ENCODE results near the gene ZNF18. TPM values are rescaled to one million over a fixed set of nuclear protein-coding genes. Genes with fewer than 3 reads are reported as not detected.

Gene ZNF18
- total and polyA plus RNA-seq, 2 of the 13 experiments (the other 11 are each of a cell fraction or from before 2014, with no cell fraction given): 2.4 to 5.4 TPM

DNA sequence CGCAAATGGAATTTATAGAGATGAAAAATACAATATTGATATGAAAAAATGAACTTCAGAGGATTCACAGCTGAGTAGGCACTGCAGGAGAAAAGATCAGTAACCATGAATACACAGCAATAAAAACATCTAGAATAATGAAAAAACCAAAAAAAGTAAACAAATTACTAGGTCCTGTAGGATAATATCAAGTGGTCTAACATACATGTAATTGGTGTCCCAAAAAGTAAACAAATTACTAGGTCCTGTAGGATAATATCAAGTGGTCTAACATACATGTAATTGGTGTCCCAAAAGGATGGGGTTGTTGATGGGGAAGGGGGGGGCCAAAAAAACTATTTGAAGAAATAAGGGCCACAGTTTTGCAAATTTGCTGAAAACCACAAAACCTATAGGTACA, 43.4 kb downstream of the ZNF18 start (continued):
- TF ChIP-seq XBP1 (CRISPR knock-in tag; IDR thresholded peaks at IDR 0.05): no peak
- TF ChIP-seq, protein P1, sequence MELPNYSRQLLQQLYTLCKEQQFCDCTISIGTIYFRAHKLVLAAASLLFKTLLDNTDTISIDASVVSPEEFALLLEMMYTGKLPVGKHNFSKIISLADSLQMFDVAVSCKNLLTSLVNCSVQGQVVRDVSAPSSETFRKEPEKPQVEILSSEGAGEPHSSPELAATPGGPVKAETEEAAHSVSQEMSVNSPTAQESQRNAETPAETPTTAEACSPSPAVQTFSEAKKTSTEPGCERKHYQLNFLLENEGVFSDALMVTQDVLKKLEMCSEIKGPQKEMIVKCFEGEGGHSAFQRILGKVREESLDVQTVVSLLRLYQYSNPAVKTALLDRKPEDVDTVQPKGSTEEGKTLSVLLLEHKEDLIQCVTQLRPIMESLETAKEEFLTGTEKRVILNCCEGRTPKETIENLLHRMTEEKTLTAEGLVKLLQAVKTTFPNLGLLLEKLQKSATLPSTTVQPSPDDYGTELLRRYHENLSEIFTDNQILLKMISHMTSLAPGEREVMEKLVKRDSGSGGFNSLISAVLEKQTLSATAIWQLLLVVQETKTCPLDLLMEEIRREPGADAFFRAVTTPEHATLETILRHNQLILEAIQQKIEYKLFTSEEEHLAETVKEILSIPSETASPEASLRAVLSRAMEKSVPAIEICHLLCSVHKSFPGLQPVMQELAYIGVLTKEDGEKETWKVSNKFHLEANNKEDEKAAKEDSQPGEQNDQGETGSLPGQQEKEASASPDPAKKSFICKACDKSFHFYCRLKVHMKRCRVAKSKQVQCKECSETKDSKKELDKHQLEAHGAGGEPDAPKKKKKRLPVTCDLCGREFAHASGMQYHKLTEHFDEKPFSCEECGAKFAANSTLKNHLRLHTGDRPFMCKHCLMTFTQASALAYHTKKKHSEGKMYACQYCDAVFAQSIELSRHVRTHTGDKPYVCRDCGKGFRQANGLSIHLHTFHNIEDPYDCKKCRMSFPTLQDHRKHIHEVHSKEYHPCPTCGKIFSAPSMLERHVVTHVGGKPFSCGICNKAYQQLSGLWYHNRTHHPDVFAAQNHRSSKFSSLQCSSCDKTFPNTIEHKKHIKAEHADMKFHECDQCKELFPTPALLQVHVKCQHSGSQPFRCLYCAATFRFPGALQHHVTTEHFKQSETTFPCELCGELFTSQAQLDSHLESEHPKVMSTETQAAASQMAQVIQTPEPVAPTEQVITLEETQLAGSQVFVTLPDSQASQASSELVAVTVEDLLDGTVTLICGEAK (IDR thresholded peaks at IDR 0.05): no peak
- TF ChIP-seq, protein P1 (CRISPR knock-in tag; IDR thresholded peaks at IDR 0.05): no peak
- TF ChIP-seq NFYC (CRISPR knock-in tag; IDR thresholded peaks at IDR 0.05): no peak
- TF ChIP-seq GZF1 (CRISPR knock-in tag; IDR thresholded peaks at IDR 0.05): no peak
- no peak for TF ChIP-seq SAFB2 (CRISPR knock-in tag; IDR thresholded peaks at IDR 0.05; ENCODE audit: borderline replicate concordance, low read depth)
- no peak for TF ChIP-seq RAD51 (IDR thresholded peaks at IDR 0.05; ENCODE audit: borderline replicate concordance)
- no peak for TF ChIP-seq ZNF501 (CRISPR knock-in tag; IDR thresholded peaks at IDR 0.05)
- TF ChIP-seq, protein P2, sequence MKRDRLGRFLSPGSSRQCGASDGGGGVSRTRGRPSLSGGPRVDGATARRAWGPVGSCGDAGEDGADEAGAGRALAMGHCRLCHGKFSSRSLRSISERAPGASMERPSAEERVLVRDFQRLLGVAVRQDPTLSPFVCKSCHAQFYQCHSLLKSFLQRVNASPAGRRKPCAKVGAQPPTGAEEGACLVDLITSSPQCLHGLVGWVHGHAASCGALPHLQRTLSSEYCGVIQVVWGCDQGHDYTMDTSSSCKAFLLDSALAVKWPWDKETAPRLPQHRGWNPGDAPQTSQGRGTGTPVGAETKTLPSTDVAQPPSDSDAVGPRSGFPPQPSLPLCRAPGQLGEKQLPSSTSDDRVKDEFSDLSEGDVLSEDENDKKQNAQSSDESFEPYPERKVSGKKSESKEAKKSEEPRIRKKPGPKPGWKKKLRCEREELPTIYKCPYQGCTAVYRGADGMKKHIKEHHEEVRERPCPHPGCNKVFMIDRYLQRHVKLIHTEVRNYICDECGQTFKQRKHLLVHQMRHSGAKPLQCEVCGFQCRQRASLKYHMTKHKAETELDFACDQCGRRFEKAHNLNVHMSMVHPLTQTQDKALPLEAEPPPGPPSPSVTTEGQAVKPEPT (CRISPR knock-in tag; IDR thresholded peaks at IDR 0.05; ENCODE audit: low read depth): no peak
- TF ChIP-seq, protein P3, sequence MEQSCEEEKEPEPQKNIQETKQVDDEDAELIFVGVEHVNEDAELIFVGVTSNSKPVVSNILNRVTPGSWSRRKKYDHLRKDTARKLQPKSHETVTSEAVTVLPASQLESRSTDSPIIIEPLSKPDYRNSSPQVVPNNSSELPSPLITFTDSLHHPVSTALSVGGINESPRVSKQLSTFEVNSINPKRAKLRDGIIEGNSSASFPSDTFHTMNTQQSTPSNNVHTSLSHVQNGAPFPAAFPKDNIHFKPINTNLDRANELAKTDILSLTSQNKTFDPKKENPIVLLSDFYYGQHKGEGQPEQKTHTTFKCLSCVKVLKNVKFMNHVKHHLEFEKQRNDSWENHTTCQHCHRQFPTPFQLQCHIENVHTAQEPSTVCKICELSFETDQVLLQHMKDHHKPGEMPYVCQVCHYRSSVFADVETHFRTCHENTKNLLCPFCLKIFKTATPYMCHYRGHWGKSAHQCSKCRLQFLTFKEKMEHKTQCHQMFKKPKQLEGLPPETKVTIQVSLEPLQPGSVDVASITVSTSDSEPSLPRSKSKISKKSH (CRISPR knock-in tag; IDR thresholded peaks at IDR 0.05; ENCODE audit: borderline replicate concordance): no peak
- TF ChIP-seq SRSF1 (optimal IDR thresholded peaks at IDR 0.05; ENCODE audit: low read depth, low read length): no peak
- no peak for TF ChIP-seq NONO (IDR thresholded peaks at IDR 0.05)
- no peak for TF ChIP-seq NONO (CRISPR knock-in tag; conservative IDR thresholded peaks at IDR 0.05)

All from HepG2 (cell line).